Testis (tissue), 3 donors: ENCODE data around the gene BPIFB2. TPM values are rescaled to one million over a fixed set of nuclear protein-coding genes. Genes with fewer than 3 reads are reported as not detected.

Experiments
- DNase-seq: peaks from one replicate; pipeline ENCODE4 v3.0.0-alpha.2; 2019
- H3K27ac ChIP-seq, 2 donors: fragments of 200-600 bp; sonication (generic); one replicate each; pipeline ENCODE4 v1.5.1; 2019
- H3K27me3 ChIP-seq: fragments of 200-600 bp; sonication (generic); one replicate; pipeline ENCODE4 v1.5.1; 2019
- H3K36me3 ChIP-seq: fragments of 200-600 bp; sonication (generic); one replicate; pipeline ENCODE4 v1.5.1; 2017; ENCODE audit warnings: low read depth; ENCODE audit errors: missing control alignments
- H3K4me1 ChIP-seq: fragments of 200-600 bp; sonication (generic); one replicate; pipeline ENCODE4 v1.5.1; 2019
- H3K4me3 ChIP-seq, 2 donors: fragments of 200-600 bp; sonication (generic); one replicate each; pipeline ENCODE4 v1.5.1; 2017 to 2019
- H3K9me3 ChIP-seq: fragments of 200-600 bp; sonication (generic); one replicate; pipeline ENCODE4 v1.5.1; 2017
- CTCF ChIP-seq, 3 experiments: fragments of 450-650 bp in 2 of 3; fragments of 200-600 bp in 1 of 3; sonication (generic) in 1 of 3; IDR thresholded peaks; one replicate each; pipeline ENCODE4 v1.5.1; 2016 to 2019; ENCODE audit warnings: antibody characterized with exemption in 3 of 3, mild to moderate bottlenecking in 2 of 3, moderate library complexity in 1 of 3
- POLR2A ChIP-seq: fragments of 450-650 bp; IDR thresholded peaks from one replicate; pipeline ENCODE4 v1.6.1; 2017; ENCODE audit warnings: antibody characterized with exemption, mild to moderate bottlenecking, moderate library complexity
- WGBS, 2 donors: methylation state at CpG; one replicate each; pipeline ENCODE4 v1.1.5; 2018; 5-methylcytosine and 5-hydroxymethylcytosine counted together
- intact Hi-C: fragments of 100-400 bp; cut with DNase I; formaldehyde crosslinking; loops from one replicate; pipeline ENCODE4 v1.15.1; 2023; ENCODE audit warnings: low total_unique reads
- polyA plus RNA-seq: library from polyadenylated mRNA; stranded (reverse); fragments of 350-450 nt; fragmentation: Illumina TruSeq; extraction: RNeasy Lipid Tissue Mini Kit (QIAGEN cat#74804); gene quantifications from one replicate; pipeline ENCODE4 v1.2.3, GENCODE V29; 2014; ENCODE audit warnings: low read depth, low replicate concordance; ENCODE audit not compliant: insufficient read depth
- total RNA-seq, 2 donors: library from RNA; depleted of rRNA; stranded (reverse); fragments of >200 nt; gene quantifications; one replicate each; pipeline ENCODE4 v1.2.3, GENCODE V29; 2016

The BPIFB2 gene
- total and polyA plus RNA-seq, 3 donors from 2014 or later = 0.56 to 1.6 (median 1.4) TPM

GRCh38 chr20:33025318-33025876, 17.9 kb downstream of the BPIFB2 start:
- Histone ChIP-seq H3K27ac (no peak overlapping the region), H3K4me3 (no peak overlapping the region), H3K27me3 (no peaks in the 10 kb centered on the region), H3K4me1 (no peaks in the 10 kb centered on the region), H3K9me3 (no peaks in the 10 kb centered on the region), H3K36me3 (no peaks in the 10 kb centered on the region)
- 73 to 87% methylated on average over 9 of the region's 9 CpGs for WGBS, 2 donors
- no peak for TF ChIP-seq POLR2A
- TF ChIP-seq CTCF (IDR thresholded peaks at IDR 0.05) = no peak
- intact Hi-C loops = no loop called here
- no peak for DNase-seq

GRCh38 chr20:33026072-33026778, 18.7 kb downstream of the BPIFB2 start:
- no peak for DNase-seq
- no peak overlapping the region for H3K4me3 ChIP-seq
- intact Hi-C loops = no loop called here
- H3K27ac ChIP-seq = no peak overlapping the region
- no peaks in the 10 kb centered on the region for H3K4me1 ChIP-seq
- H3K36me3 ChIP-seq = no peaks in the 10 kb centered on the region
- H3K9me3 ChIP-seq = no peaks in the 10 kb centered on the region
- no peaks in the 10 kb centered on the region for H3K27me3 ChIP-seq
- 75 to 84% methylated on average over 5 of the region's 5 CpGs for WGBS, 2 donors
- TF ChIP-seq CTCF (IDR thresholded peaks at IDR 0.05) (no peak), POLR2A (no peak)

- TF ChIP-seq POLR2A = no peak
- no peak for TF ChIP-seq CTCF (IDR thresholded peaks at IDR 0.05)
- WGBS, 2 donors = 82 to 87% methylated on average over 7 to 10 of the region's 10 CpGs
Measured at GRCh38 chr20:33026779-33027759, 19.6 kb downstream of the BPIFB2 start.

DNA sequence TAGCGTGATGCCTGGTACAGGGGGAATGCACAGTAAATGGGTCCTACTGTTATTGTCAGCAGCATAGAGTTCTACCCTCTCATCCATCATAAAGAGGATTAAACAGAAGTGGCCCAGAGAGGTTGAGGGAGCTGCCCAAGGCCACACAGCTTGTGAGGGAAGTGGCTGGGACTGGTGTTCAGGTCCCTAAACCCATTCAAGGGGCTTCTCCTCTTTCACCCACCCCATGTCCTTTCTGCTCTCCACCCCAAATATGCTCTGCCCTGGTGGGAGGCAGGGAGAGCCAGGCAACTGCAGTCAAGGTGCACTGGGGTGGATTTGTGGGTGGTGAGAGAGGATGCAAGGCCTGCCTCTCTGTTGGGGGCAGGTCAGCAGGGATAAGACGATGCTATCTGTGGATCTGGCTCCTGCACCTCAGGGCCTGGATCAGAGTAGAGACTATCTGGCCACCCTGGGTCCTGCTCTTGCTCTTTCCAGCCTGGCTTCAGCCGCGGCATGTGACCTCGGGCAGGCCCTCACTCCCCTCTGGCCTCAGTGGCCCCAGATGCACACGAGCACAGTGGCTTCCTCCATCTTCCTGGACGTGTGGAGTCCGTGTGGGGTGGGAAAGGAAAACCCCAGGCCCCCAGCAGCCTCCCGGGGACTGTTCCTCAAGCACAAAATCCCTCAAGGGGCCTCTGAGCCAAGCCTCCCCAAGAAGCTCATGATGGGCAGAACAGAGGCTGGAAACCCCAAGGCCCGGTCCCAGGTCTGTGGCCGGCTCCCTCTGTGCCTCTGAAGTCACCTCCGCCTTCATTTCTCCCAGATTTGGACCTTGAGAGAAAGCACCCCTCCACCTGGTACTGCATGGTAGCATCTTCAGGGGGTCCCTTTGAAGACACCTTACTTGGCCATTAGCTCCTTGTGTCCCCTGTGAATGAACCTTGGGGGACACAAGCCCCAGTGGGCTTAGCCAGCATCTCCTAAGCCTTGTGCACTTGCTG, 20.6 kb downstream of the BPIFB2 start:
- no peak for DNase-seq
- no peaks in the 10 kb centered on the region for H3K27me3 ChIP-seq
- 69 to 77% methylated on average over 3 to 12 of the region's 12 CpGs for WGBS, 2 donors
- no peak overlapping the region for H3K4me3 ChIP-seq
- no peak for TF ChIP-seq POLR2A
- no peak for TF ChIP-seq CTCF (IDR thresholded peaks at IDR 0.05)
- intact Hi-C loops = no loop called here
- H3K27ac ChIP-seq = no peak overlapping the region
- no peaks in the 10 kb centered on the region for H3K36me3 ChIP-seq
- no peaks in the 10 kb centered on the region for H3K9me3 ChIP-seq
- H3K4me1 ChIP-seq = no peaks in the 10 kb centered on the region

More at GRCh38 chr20:33026779-33027759, 19.6 kb downstream of the BPIFB2 start:
- DNase-seq = no peak
- intact Hi-C loops = no loop called here
- Histone ChIP-seq H3K36me3 (no peaks in the 10 kb centered on the region), H3K27me3 (no peaks in the 10 kb centered on the region), H3K9me3 (no peaks in the 10 kb centered on the region), H3K4me3 (no peak overlapping the region), H3K27ac (no peak overlapping the region), H3K4me1 (no peaks in the 10 kb centered on the region)
